ENCODE data around the gene BRD1. TPM values are rescaled to one million over a fixed set of nuclear protein-coding genes. Genes with fewer than 3 reads are reported as not detected.

BRD1 gene
- total and polyA plus RNA-seq, 7 experiments from 2014 or later = 2.8 to 130 (median 84.5) TPM

- Histone ChIP-seq H3K9me3 (ENCODE audit: control insufficient read depth in 2 of 3, low read length in 3 of 3) (no peaks in the 10 kb centered on the region), H3K4me3 (ENCODE audit: low read length) (no peak overlapping the region), H3K4me1 (ENCODE audit: control insufficient read depth in 2 of 2, insufficient read depth in 2 of 2, low read length in 2 of 2) (peaks cover 7 to 12% of the 10 kb centered on the region in 2 donors), H3K36me3 (ENCODE audit: control insufficient read depth in 2 of 3, insufficient read depth in 3 of 3, low read length in 3 of 3) (peaks cover 8 to 85% (median 24%) of the 10 kb centered on the region in 3 experiments), H3K27ac (ENCODE audit: low read depth, low read length) (no peak overlapping the region), H3K27me3 (ENCODE audit: control insufficient read depth in 2 of 2, insufficient read depth in 2 of 2, low read length in 2 of 2) (no peaks in the 10 kb centered on the region)
- POLR2A ChIA-PET = interaction anchor here (0.5 kb wide), 1 partner anchor 19 kb away, joined by 3 read pairs; no protein-coding TSS in a partner anchor
- H3K4me1 Mint-ChIP-seq = peaks cover 24 to 55% (median 49%) of the 10 kb centered on the region in 7 donors
- no peak overlapping the region for H3K4me3 Mint-ChIP-seq
- peak overlapping the region in 1 of 9 donors; percentile 41 for H3K27ac Mint-ChIP-seq
- ATAC-seq (no peak), DNase-seq (no peak)
- peaks cover 0 to 4% (median 0%) of the 10 kb centered on the region in 11 donors for H3K9me3 Mint-ChIP-seq
- CTCF ChIA-PET = no interaction called here
- peaks cover 9 to 50% (median 16%) of the 10 kb centered on the region in 5 donors for H3K36me3 Mint-ChIP-seq
- intact Hi-C loops (cut with micrococcal nuclease) = no loop called here
- no peaks in the 10 kb centered on the region for H3K27me3 Mint-ChIP-seq
These were observed 33.8 kb downstream of the BRD1 start for GRCh38 chr22:49793871-49794270.

GRCh38 chr22:49793296-49793695 lies 34.4 kb downstream of the BRD1 start:
- POLR2A ChIA-PET = interaction anchor here (0.5 to 1.5 kb wide), 2 partner anchors 18 to 19 kb away, joined by 3 read pairs; no protein-coding TSS in a partner anchor
- no peaks in the 10 kb centered on the region for H3K9me3 ChIP-seq (ENCODE audit: control insufficient read depth in 2 of 3, low read length in 3 of 3)
- no peak for ATAC-seq
- peak overlapping the region in 7 of 9 donors; percentile 17 to 69 (median 41) for H3K27ac Mint-ChIP-seq
- peaks cover 12 to 18% of the 10 kb centered on the region in 2 donors for H3K4me1 ChIP-seq (ENCODE audit: control insufficient read depth in 2 of 2, insufficient read depth in 2 of 2, low read length in 2 of 2)
- peaks cover 9 to 46% (median 16%) of the 10 kb centered on the region in 5 donors for H3K36me3 Mint-ChIP-seq
- H3K36me3 ChIP-seq (ENCODE audit: control insufficient read depth in 2 of 3, insufficient read depth in 3 of 3, low read length in 3 of 3) = peaks cover 8 to 79% (median 23%) of the 10 kb centered on the region in 3 experiments
- intact Hi-C loops (cut with micrococcal nuclease) = no loop called here
- peaks cover 24 to 61% (median 55%) of the 10 kb centered on the region in 7 donors for H3K4me1 Mint-ChIP-seq
- peaks cover 0 to 4% (median 0%) of the 10 kb centered on the region in 11 donors for H3K9me3 Mint-ChIP-seq
- H3K27me3 ChIP-seq (ENCODE audit: control insufficient read depth in 2 of 2, insufficient read depth in 2 of 2, low read length in 2 of 2) = no peaks in the 10 kb centered on the region
- H3K4me3 ChIP-seq (ENCODE audit: low read length) = no peak overlapping the region
- no peak overlapping the region for H3K4me3 Mint-ChIP-seq
- no peak for DNase-seq
- CTCF ChIA-PET = no interaction called here
- no peak overlapping the region for H3K27ac ChIP-seq (ENCODE audit: low read depth, low read length)
- H3K27me3 Mint-ChIP-seq = no peaks in the 10 kb centered on the region

GRCh38 chr22:49792107-49792506 lies 35.6 kb downstream of the BRD1 start:
- intact Hi-C loops (cut with micrococcal nuclease) = no loop called here
- Histone ChIP-seq H3K27ac (ENCODE audit: low read depth, low read length) (no peak overlapping the region), H3K9me3 (ENCODE audit: control insufficient read depth in 2 of 3, low read length in 3 of 3) (no peaks in the 10 kb centered on the region), H3K4me1 (ENCODE audit: control insufficient read depth in 2 of 2, insufficient read depth in 2 of 2, low read length in 2 of 2) (peaks cover 12 to 22% of the 10 kb centered on the region in 2 donors), H3K27me3 (ENCODE audit: control insufficient read depth in 2 of 2, insufficient read depth in 2 of 2, low read length in 2 of 2) (no peaks in the 10 kb centered on the region), H3K4me3 (ENCODE audit: low read length) (no peak overlapping the region), H3K36me3 (ENCODE audit: control insufficient read depth in 2 of 3, insufficient read depth in 3 of 3, low read length in 3 of 3) (peaks cover 5 to 77% (median 20%) of the 10 kb centered on the region in 3 experiments)
- DNase-seq (no peak), ATAC-seq (no peak)
- Mint-ChIP-seq H3K4me1 (peaks cover 29 to 72% (median 62%) of the 10 kb centered on the region in 7 donors), H3K9me3 (peaks cover 0 to 4% (median 0%) of the 10 kb centered on the region in 11 donors), H3K27ac (peak overlapping the region in 4 of 9 donors; percentile 31 to 95 (median 67)), H3K4me3 (peak overlapping the region in 1 of 10 donors; percentile 17), H3K27me3 (no peaks in the 10 kb centered on the region), H3K36me3 (peaks cover 9 to 45% (median 20%) of the 10 kb centered on the region in 5 donors)
- POLR2A ChIA-PET = interaction anchor here (0.8 to 1.5 kb wide), 3 partner anchors 18 to 34 kb away, joined by 3 to 4 read pairs (median 3); no protein-coding TSS in a partner anchor
- CTCF ChIA-PET = no interaction called here

GRCh38 chr22:49791682-49792081 lies 36.0 kb downstream of the BRD1 start:
- Histone ChIP-seq H3K27me3 (ENCODE audit: control insufficient read depth in 2 of 2, insufficient read depth in 2 of 2, low read length in 2 of 2) (no peaks in the 10 kb centered on the region), H3K9me3 (ENCODE audit: control insufficient read depth in 2 of 3, low read length in 3 of 3) (no peaks in the 10 kb centered on the region), H3K4me3 (ENCODE audit: low read length) (no peak overlapping the region), H3K36me3 (ENCODE audit: control insufficient read depth in 2 of 3, insufficient read depth in 3 of 3, low read length in 3 of 3) (peaks cover under 1 to 77% (median 20%) of the 10 kb centered on the region in 3 experiments), H3K27ac (ENCODE audit: low read depth, low read length) (no peak overlapping the region), H3K4me1 (ENCODE audit: control insufficient read depth in 2 of 2, insufficient read depth in 2 of 2, low read length in 2 of 2) (peaks cover 12 to 22% of the 10 kb centered on the region in 2 donors)
- ATAC-seq = no peak
- peak overlapping the region in 2 of 10 donors; percentile 49 to 62 for H3K4me3 Mint-ChIP-seq
- H3K36me3 Mint-ChIP-seq = peaks cover 9 to 43% (median 20%) of the 10 kb centered on the region in 5 donors
- H3K27me3 Mint-ChIP-seq = no peaks in the 10 kb centered on the region
- ChIA-PET CTCF (no interaction called here), POLR2A (interaction anchor here (0.8 to 1.3 kb wide), 2 partner anchors 19 to 34 kb away, joined by 3 to 4 read pairs; no protein-coding TSS in a partner anchor)
- peaks cover 0 to 4% (median 0%) of the 10 kb centered on the region in 11 donors for H3K9me3 Mint-ChIP-seq
- peak overlapping the region in 7 of 9 donors; percentile 41 to 95 (median 80) for H3K27ac Mint-ChIP-seq
- peaks cover 29 to 72% (median 63%) of the 10 kb centered on the region in 7 donors for H3K4me1 Mint-ChIP-seq
- intact Hi-C loops (cut with micrococcal nuclease) = no loop called here
- DNase-seq = no peak

DNA sequence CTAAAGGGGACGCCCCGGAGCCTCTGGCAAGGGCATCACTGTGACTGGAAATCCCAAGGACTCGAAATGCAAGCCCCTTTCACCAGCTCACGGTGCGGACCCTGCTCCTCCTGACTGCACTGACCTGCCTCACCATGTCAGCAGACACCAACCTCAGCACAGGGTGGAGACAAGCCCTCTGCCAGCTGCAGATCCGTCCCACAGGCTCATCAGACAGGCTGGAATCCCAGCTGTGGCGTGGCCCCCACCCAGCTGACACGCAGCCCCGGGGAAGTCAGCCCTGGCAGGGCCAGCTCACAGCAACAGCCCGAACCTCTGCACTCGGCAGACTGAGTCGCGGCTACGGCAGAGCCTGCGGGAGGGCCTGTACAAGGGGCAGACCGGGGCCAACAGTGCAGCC lies 36.8 kb downstream of the BRD1 start:
- Mint-ChIP-seq H3K27ac (peak overlapping the region in 8 of 9 donors; percentile 48 to 95 (median 88)), H3K4me3 (peak overlapping the region; percentile 39 to 83 (median 68)), H3K36me3 (peaks cover 9 to 48% (median 23%) of the 10 kb centered on the region in 5 donors), H3K4me1 (peaks cover 32 to 74% (median 71%) of the 10 kb centered on the region in 7 donors), H3K9me3 (peaks cover 0 to 4% (median 0%) of the 10 kb centered on the region in 11 donors), H3K27me3 (no peaks in the 10 kb centered on the region)
- H3K36me3 ChIP-seq (ENCODE audit: control insufficient read depth in 2 of 3, insufficient read depth in 3 of 3, low read length in 3 of 3) = peaks cover 0 to 78% (median 18%) of the 10 kb centered on the region in 3 experiments
- no peaks in the 10 kb centered on the region for H3K27me3 ChIP-seq (ENCODE audit: control insufficient read depth in 2 of 2, insufficient read depth in 2 of 2, low read length in 2 of 2)
- H3K4me3 ChIP-seq (ENCODE audit: low read length) = no peak overlapping the region
- no peak overlapping the region for H3K27ac ChIP-seq (ENCODE audit: low read depth, low read length)
- POLR2A ChIA-PET = interaction anchor here (1.3 kb wide), 1 partner anchor 26 kb away, joined by 3 read pairs; no protein-coding TSS in a partner anchor
- intact Hi-C loops (cut with micrococcal nuclease) = no loop called here
- DNase-seq = no peak
- no peaks in the 10 kb centered on the region for H3K9me3 ChIP-seq (ENCODE audit: control insufficient read depth in 2 of 3, low read length in 3 of 3)
- CTCF ChIA-PET = interaction anchor here (0.9 kb wide), 1 partner anchor 365 kb away, joined by 3 read pairs; no protein-coding TSS in a partner anchor
- H3K4me1 ChIP-seq (ENCODE audit: control insufficient read depth in 2 of 2, insufficient read depth in 2 of 2, low read length in 2 of 2) = peaks cover 12 to 22% of the 10 kb centered on the region in 2 donors
- ATAC-seq = no peak

GRCh38 chr22:49789289-49790141 lies 38.2 kb downstream of the BRD1 start:
- Mint-ChIP-seq H3K27me3 (no peaks in the 10 kb centered on the region), H3K4me3 (peak overlapping the region; percentile 61 to 85 (median 78)), H3K4me1 (peaks cover 32 to 69% (median 62%) of the 10 kb centered on the region in 7 donors), H3K9me3 (peaks cover 0 to 4% (median 0%) of the 10 kb centered on the region in 11 donors), H3K36me3 (peaks cover 5 to 44% (median 19%) of the 10 kb centered on the region in 5 donors), H3K27ac (peak overlapping the region; percentile 80 to 95 (median 92))
- peak overlapping the region; percentile 72 for H3K27ac ChIP-seq (ENCODE audit: low read depth, low read length)
- no peaks in the 10 kb centered on the region for H3K9me3 ChIP-seq (ENCODE audit: control insufficient read depth in 2 of 3, low read length in 3 of 3)
- peak in 7 of 9 donors; percentile 38 to 64 (median 54) for DNase-seq
- peaks cover 2 to 72% (median 13%) of the 10 kb centered on the region in 3 experiments for H3K36me3 ChIP-seq (ENCODE audit: control insufficient read depth in 2 of 3, insufficient read depth in 3 of 3, low read length in 3 of 3)
- ATAC-seq = peak; percentile 68
- POLR2A ChIA-PET = interaction anchor here (0.6 to 1.8 kb wide), 10 partner anchors 11 to 136 kb away, joined by 3 to 6 read pairs (median 4); partner anchors contain the start of genes ALG12 and CRELD2
- no peaks in the 10 kb centered on the region for H3K27me3 ChIP-seq (ENCODE audit: control insufficient read depth in 2 of 2, insufficient read depth in 2 of 2, low read length in 2 of 2)
- CTCF ChIA-PET = interaction anchor here (0.6 to 1.1 kb wide), 4 partner anchors 58 to 176 kb away, joined by 3 to 4 read pairs (median 3); no protein-coding TSS in a partner anchor
- H3K4me1 ChIP-seq (ENCODE audit: control insufficient read depth in 2 of 2, insufficient read depth in 2 of 2, low read length in 2 of 2) = peaks cover 12 to 22% of the 10 kb centered on the region in 2 donors
- intact Hi-C loops (cut with micrococcal nuclease) = loop anchor here in 1 of 2 donors (1.0 to 5.0 kb wide), 4 partner anchors 19 to 129 kb away; partner anchors contain the start of genes ALG12, CRELD2 and ZBED4
- H3K4me3 ChIP-seq (ENCODE audit: low read length) = peak overlapping the region; percentile 12
